NOMO-1 treated with dmso at 0.1 percent for 144 hours (cell line): Measurements from ENCODE around the gene MTA2.
A peak's percentile ranks its signal among the peaks of the same experiment; 100 is the strongest.
"Not testable (repeated sequence)": the region's sequence is repeated elsewhere in the genome, so short reads cannot be mapped to it uniquely, and the experiment has no call there.

Experiments
- DNase-seq: peaks from one replicate; lab custom pipeline; 2025; ENCODE audit not compliant: unreplicated experiment; lab: John Stamatoyannopoulos, UW

The MTA2 gene

DNA sequence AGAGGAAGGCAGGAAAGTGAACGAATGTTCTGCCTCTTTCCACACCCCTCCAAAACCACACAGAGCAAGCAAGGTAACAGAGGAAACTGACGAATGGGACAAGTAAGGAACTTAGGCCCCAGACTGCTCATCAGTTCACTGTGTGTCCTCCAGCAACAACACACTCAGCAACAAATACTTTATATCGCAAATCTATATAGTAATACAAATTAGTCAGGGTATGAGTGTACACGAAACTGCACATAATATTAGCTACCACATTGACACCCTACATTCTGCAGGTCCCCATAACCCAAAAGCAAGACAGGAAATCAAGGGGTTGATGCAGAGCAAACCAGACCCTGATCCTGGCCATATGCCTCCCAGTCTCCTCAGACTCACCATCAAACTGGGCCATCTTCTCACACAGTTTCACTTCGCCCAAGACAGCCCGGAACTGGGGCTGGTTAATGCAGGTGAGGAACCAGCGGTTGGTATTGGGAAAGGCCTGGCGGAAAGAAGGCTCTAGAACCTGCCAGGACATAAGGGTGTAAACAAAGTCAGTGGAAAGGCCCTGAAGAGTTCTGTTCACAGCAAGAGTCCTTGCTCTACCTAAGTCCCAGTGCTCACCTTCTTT is 34.5 kb downstream of the MTA2 start:
- no peak for DNase-seq

DNA sequence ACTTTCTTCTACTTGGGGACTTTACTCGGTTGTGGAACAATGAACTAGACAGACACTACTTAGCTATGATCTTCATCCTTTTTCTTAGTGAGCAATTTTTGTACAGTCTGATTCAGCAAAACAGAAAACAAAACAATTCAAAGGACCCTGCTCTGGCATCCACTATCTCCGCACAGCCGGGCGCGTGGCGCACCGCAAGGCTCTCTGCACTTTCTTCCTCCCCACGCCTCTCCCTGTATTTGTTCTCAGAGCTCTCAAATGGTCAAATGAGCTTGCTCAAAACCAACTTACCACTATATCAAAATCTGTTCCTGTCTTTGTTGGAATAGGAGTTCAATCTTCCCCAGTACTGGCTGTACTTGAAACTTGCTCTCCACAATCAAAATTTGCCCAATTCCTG is 35.4 kb downstream of the MTA2 start:
- no peak for DNase-seq

DNA sequence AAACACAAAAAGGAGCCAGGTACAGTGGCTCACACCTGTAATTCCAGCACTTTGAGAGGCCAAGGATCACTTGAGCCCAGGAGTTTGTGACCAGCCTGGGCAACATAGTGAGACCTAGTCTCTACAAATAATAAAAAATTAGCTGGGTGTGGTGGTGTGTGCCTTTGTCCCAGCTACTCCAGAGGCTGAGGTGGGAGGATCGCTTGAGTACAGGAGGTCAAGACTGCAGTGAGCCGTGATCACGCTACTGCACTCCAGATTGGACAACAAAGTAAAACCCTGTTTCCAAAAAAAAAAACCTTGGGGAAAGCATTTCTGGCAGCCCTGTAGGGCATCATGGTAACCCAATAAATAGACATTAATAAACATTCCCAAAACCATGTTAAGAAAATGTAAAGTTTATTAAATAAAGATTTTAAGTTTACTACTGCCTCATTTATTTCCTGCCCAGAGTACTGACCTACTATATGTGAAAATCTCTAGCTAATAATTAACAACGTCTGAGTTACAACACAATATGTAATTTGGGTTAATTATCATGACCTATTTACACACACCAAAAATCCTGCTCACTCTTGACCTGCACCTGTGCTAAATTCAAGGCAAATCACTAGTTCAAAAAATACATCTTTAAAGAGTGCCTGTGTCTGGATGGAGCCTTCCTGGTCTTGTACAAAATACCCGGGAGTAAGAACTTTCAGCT is 36.4 kb downstream of the MTA2 start:
- DNase-seq = no peak

DNA sequence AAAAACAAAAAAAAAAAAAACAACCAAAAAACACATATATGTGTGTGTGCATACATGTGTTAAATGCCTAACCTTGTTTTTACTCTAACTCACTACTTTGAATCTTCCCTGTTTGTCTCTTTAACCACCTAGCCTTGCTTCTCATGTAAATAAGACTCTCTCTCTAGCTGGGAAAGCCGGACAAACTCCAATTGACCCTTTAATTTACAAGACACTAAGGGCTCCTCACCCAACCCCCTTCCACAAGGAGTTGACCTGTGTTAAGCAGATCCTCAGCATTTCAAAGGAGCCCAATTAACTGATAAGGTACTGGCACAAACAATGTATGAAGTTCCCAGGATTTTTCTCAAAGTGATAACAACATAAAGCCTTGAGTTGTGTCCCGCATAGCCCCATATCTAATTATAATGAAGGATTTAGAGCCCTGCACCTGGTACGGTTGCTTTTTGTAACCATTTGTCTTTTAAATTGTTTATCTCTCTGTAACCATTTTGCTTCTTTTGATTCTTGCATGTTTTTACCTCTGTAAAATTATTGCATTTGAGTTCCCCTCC is 39.9 kb downstream of the MTA2 start:
- not testable (repeated sequence) for DNase-seq

DNA sequence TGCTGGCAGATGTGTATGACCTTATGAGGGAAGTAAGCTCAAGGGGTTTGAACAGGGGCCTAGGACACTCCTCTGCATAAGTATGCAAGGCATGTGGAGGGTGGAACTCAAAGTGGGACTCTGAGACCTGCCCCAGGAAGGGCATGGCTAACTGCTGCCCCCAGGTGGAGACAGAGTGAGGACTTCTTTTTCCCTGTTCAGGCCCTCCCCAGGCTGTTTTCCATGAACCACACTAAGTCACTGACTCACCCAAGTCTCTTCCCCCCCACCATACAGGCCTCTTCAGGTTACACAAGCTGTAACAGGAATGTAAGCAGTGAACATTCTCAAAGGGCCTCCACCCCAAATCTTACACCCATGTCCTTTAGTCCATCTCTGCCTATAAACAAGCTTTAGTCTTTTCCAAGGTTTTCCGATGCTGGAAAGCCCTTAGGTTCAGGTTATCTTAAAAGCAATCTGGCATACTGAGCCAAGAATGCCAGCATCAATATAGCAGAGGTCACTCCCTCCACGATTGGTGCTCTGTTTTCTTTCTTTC is 41.0 kb downstream of the MTA2 start:
- DNase-seq = peak; percentile 84

DNA sequence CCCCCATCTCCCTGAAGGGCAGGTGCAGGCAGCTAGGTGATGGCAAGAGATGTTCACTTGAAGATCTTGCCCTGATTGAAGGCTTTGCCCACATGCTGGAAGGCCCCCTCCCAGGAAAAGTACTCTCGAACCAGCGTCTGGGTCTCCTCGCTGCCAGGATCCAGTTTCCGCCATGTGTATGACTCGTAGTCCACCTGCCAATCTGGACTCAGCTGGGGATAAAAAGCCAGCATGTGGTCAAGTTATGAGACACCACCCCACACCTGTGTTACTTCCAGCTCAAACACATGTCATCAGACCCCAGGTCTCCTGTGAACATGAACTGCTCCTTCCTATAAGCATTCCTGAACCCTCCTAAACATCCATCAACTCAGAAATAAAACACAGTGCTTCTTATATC is 42.0 kb downstream of the MTA2 start:
- not testable (repeated sequence) for DNase-seq

DNA sequence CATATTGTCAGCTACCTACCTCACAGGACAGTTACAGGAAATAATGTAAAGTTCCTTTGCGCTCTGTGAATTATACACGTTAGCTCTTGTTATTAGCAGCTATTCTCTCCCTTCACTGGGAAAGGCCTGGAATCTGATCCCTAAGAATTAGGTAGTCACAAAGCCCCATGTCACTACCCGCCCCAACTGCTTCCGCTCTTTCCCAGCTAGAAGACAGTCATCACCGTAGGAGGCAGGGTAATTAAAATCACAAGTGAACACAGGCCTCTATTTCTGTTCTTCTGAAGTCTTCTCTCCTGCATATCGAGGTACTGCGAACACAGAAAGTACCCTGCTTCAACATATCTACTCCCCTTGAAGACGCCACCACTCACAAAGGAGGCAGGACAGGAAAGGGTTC is 42.5 kb downstream of the MTA2 start:
- DNase-seq = no peak

DNA sequence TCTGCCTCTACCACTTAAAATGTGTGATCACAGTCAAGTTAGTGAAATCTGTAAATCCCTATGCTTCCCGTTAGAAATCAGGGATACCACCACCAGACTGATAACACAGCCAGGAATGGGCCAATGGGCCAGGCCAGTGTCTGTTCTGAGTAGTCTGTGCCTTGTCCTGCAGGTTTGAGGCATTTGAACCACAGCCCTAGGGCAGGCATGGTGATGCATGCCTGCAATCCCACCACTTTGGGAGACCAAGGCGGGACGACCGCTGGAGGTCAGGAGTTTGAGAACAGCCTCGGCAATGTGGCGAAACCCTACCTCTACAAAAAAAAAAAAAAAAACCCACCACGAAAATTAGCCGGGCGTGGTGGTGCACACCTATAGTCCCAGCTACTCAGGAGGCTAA is 43.0 kb downstream of the MTA2 start:
- DNase-seq = no peak

DNA sequence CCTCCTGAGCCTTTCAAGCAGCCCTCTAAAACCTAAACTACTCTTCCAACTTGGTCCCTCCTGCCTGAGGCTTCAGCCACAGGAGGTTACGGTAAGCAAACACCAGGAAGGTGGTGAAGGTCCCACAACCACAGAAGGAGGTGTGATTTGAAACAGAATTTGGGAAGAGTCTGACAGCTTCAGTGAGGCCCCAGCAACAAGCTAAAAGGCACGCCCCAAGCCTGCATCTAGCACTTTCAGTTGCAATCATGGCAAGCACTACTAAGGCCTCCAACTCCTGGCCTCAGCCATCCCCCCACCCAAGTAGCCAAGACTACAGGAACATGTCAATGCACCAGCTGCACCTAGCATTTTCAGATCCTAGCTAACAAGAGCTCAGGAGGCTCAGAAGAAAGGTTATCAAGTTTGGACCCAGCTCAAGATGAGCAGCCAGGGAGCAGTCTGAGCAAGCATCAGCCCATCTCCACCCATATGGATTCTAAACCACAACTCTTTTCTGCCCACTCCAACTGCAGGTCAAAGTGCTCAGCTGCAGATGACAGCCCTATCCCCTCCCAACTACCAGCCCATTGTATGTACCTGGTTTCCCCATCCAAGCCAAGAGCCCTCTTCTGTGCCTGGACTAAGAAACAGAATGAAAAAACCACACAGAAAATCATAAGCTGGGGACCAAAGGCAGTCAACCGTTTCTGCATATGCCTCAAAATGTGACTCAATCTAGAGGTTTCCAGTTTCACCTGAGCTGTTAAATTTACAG is 44.6 kb downstream of the MTA2 start:
- peak; percentile 20 for DNase-seq

DNA sequence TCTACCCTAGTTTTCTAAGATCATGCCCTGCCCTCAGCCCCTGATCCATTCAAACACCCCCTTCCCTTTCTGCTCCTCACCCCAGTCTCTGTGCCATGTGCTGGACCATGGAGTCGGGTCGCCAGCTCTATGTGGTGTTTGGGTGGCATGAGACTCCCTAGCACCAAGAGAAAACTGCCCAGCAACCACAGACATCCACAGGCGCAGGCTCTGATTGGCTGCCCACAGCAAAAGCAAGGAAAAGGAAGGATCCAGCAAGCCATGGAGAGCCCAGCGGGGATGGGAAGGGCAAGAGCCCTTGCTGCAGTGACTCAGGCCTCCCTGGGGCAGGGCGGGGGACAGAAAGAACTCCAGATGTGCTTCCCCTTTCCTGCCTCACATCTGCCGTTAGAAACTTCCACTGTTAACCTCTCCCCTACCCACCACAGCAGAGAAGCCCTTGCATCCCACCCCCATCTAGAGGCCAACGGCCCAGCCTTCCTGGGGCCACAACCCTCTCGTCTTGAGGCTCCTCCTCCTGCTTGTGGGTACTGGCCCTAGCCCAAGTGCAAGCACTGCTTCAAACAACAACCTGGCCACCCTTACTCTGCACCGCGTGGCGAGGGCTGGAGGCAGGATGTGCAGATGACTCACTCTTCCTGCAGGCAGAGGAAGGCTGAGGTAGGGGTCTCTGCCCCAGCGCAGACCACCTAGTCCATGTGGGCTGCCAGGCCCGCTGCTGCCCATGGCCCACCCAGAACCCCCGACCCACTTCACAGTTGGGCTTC is 45.4 kb downstream of the MTA2 start:
- peak; percentile 96 for DNase-seq

DNA sequence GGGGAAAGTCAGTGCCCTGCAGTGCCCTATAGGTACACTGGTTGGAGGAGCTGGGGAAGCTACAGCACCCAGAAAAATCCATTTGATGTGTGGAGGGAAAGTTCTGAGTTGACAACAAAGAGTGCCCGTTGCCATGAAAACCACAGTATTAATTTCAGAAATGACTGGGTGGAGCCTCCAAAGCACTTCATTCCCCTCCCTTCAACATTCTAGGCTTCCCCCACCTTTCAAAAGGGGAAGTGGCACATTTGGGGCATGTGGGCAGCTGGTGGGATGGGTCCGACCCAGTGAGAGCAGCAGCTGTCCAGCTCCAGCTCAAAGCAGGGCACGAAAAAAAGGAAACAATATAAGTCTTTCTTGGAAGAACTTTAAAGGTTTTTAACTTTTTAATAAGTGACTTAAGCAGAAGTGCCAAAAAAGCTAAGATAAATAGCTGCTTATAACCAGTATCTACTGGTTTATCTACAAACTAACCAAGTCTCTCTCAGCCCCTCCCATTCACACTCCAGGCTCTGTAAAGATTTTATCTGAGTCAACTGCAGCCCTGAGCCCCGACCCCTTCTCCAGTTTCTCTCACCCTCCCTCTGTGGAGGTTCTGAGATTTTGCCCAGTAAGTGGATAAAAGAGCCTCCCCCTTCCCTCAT is 46.1 kb downstream of the MTA2 start:
- DNase-seq = peak; percentile 86

DNA sequence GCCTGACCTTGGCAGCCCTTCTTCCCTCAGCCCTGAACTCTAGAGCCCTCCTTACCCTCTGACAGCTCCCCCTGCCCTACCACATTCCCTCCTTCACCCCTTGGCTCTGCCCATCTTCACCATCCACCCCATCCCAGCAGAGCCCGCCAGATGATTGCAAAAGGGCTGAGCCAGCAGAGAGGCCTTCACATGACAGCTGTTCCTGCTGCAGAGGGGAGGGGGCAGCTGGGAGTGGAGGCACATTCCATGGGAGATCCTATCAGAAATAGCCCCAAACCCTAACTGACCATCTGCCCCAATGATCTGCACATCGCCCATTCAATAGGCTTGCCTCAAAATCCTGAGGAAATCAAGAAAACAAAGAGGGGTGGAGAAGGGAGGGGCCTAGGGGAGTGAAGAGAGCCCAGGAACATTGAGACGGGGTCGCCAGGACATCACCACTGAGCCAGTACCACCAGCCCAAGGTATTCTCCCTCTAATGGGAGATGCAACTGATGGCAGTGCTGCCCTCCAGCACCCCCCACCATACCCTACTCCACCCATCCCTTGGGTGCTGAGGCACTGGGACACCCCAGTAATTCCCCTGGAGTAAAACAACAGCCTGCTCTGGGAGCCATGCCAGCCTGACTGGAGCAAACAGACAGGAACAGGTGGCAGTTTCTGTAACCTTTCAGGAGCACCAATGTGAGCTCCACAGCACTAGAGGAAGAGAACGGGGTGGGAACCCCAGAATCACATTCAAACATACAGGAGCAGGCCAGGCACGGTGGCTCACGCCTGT is 47.1 kb downstream of the MTA2 start:
- no peak for DNase-seq

DNA sequence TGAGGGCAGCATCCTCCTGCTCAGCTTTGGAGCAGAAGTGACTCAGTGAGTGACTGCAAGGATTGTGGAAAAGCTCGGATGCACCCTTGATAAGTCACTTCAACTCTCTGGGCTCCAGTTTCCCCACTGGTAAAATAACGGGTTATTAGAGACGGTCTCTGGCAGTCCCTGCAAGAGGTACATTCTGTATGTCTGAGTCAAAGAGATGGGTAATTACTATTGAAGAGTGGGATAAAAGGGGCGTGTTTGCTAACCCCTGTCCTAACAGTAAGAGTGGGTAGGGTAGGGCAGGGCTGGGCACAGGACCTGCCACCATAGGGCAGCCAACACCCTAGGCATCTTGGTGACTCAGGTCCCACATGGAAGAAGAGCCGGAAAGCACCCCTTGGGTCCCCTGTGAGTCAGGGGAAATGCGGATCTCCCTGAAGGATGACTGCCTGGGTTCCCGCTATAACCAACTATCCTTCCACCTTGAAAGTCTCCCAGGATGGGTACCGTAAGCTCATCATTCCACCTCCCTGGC is 47.8 kb downstream of the MTA2 start:
- no peak for DNase-seq

DNA sequence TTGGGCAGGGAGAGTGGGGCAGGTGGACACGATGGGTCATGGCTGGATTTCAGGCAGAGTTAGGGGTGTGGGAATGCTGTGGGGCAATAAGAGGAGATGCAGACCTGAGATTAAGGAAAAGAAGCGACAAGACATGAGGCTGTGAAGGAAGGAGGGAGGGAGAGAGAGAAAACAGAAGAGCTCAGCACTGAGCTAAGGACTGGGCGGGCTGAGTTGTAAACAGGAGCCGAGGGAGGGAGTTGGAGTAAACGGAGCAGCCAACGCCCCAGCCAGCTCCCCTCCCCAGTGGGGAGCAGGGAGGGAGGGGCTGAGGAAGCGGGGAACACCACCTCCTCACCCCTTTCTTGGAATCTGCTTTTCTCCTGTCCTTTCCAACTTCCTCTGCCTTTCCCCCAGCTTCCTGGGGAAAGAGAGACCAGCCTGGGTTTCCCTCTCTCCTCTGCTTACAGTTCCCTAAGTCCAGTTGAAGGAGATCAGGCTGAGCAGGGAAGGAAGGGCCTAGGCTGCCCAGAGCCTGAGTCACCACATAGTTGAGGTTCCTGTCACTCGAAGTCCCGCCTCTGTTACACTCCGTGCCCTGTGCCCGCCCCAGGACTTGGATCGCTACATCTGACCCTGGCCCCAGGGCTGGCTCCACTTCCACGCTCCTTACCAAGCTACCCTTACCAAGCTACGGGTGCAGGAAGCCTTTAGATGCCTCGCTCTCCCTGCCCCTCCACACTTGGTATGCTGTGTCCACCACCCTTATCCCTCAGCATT is 48.4 kb downstream of the MTA2 start:
- peak; percentile 86 for DNase-seq

DNA sequence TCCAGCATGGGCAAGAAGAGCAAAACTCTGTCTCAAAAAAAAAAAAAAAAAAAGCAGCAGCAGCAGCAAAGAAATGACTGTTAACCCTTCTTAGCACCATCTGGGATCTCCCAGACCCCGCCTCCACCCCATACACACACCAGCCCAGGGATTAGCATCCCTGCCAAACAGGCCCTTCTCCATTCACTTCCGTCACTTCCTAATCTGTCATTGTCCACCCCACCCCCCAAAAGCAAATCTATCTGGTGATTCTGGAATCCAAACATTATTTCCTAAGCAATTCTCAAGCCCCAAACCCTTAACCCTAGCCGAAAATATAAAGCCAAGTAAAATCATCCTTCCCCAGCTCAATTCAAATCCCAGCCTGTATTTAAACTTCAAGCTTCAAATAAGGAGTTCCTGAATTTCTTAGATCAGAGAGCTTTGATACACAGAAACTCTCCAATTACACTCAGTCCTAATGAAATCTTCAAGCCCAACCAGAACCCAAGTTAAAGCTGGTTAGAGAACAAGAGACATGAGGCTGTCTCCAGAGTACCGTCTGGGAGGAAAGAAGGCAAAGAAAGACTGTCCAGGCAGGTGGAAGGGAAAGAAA is 49.1 kb downstream of the MTA2 start:
- no peak for DNase-seq

DNA sequence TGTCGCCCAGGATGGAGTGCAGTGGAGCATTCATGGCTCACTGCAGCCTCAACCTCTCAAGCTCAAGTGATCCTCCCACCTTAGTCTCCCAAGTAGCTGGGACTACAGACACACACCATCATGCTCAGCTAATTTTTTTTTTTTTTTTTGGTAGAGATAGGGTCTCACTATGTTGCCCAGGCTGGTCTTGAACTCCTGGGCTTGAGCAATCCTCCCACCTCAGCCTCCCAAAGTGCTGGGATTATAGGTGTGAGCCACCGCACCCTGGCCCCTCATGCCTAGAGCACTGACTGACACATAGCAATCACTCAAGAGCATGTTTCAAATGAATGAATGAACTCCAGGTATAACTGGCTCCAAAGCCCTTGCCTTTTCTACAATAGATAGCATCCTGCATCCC is 51.2 kb downstream of the MTA2 start:
- not testable (repeated sequence) for DNase-seq

DNA sequence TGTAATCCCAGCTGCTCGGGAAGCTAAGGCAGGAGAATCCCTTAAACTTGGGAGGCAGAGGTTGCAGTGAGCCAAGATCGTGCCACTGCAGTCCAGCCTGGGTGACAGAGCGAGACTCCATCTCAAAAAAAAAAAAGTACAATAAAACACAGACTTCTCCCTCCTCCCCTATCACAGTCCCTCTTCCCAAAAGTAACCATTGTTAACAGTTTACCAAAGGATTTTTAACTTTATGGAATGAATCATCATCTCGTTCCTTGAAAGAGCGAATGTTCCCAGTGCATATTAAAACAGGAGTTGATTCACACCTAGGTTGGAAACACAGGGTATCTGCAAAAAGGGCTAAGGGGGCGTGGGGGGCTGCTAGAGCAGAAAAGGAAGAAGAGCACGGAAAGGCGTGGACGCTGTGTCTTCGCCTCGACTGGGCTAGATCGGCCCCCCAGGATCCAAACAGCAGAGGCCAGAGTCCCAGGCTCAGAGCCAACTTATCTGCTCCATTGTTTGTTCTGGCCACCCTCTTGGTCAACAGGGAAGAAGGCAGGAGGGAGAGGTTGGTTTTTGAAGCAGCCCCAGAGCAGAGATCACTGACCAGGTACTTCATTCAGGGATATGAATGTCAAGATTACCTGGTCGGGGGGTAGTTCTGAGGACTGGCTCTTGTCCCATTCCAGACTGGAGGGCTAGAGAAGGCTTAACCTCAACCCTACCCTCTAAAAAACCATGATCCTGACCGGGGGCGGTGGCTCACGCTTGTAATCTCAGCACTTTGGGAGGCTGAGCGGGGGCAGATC is 52.9 kb downstream of the MTA2 start:
- DNase-seq = no peak
